ENCODE measurements around the gene MELK.

MELK gene

GRCh38 chr9:36676778-36677485 lies 104.2 kb downstream of the MELK start:
- no peak for FAIRE-seq

DNA sequence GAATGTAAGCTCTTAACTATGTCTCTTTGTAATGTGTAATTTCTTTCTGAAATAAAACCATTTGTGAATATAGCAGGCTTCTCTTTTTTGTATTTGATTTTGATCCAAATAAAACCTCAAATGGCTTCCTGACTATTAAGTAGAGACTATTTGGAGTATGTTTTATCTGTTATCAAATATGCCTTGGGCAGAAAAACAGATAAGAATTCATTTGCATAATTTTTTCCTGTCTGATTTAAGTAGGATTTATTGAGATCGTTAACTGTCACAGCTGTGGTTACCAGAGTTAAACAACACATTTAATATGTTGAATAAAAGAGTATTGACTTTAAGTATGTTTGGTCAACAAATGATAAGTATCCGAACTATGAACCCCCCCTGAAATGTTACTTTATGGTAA lies 104.9 kb downstream of the MELK start:
- FAIRE-seq, result no peak

DNA sequence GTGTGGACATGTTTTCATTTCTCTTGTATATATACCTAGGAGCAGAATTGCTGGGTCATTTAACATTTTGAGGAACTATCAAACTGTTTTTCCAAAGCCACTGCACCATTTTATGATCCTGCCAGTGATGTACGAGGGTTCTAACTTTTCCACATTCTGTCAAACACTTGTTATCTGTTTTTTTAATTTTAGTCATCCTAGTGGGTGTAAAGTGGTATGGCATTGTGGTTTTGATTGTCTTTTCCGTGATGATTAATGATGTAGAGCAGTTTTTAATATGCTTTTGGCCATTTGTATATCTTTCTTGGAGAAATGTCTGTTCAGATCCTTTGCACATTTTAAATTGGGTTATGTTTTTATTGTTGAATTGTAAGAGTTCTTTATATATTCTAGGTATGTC lies 107.0 kb downstream of the MELK start:
- FAIRE-seq, result no peak

DNA sequence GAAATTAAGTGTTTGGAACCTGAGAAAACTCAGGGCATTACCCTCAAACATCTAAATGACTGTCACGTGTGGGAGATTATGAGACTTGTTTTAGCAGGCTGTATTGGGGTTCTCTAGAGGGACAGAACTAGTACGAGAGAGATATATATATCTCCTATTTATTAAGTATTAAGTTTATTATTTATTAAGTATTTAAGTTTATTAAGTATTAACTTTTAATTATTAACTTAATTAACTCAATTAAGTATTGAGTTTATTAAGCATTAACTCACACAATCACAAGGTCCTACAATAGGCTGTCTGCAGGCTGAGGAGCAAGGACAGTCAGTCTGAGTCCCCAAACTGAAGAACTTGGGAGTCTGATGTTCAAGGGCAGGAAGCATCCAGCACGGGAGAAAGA lies 113.8 kb downstream of the MELK start:
- FAIRE-seq, result no peak

DNA sequence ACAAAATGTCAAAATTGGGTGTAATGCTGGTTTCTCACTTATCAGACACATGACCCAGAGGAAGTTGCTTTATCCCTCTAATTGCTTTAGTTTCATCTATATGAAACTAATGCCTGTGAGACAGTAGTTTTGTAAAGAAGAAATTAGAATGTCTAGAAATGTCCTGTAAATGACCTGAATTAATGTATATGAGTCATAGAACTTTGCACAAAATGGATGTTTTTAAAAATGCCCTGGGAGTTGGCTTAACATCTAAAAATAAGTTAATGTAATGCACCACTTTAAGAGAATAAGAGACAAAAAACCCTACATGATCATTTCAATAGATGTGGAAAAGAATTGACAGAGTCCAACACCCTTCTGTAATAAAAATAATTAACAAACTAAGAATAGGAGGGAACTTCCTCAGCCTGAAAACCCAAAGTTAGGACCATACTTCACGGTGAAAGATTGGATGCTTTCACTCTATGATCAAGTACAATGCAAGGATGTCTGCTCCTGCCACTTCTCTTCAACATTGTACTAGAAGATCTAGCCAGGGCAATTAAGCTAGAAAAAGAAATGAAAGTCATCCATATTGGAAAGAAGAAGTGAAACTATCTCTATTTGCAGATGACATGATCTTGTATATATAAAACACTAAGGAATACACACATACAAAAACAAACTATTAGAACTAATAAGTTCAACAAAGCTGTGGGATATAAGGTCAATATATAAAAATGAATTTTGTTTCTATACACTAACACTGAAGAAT lies 117.9 kb downstream of the MELK start:
- no peak for FAIRE-seq

- FAIRE-seq, result no peak
These were observed 119.0 kb downstream of the MELK start for GRCh38 chr9:36691671-36692070.

- FAIRE-seq, result no peak
These were observed 126.3 kb downstream of the MELK start for GRCh38 chr9:36698984-36699383.

DNA sequence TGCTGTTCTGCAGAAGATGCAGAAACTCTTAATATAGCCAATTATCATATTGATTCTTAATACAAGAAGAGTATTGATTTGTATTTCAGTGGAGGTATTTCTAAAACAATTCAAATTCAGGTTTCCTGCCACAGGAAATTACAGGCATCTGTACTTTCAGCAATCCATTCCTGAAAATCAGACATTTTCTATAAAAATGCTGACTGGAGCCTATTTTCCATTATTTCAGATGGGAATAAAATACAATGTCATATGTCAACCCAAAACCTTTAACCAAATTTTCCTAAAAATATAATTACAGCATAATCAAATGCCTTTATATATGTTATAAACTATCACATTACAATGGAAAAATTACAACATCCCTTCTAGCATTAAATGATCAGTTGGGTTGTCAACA lies 131.5 kb downstream of the MELK start:
- FAIRE-seq, result no peak

- no peak for FAIRE-seq
These were observed 141.1 kb downstream of the MELK start for GRCh38 chr9:36713515-36714490.

GRCh38 chr9:36716496-36716895 lies 143.8 kb downstream of the MELK start:
- no peak for FAIRE-seq

DNA sequence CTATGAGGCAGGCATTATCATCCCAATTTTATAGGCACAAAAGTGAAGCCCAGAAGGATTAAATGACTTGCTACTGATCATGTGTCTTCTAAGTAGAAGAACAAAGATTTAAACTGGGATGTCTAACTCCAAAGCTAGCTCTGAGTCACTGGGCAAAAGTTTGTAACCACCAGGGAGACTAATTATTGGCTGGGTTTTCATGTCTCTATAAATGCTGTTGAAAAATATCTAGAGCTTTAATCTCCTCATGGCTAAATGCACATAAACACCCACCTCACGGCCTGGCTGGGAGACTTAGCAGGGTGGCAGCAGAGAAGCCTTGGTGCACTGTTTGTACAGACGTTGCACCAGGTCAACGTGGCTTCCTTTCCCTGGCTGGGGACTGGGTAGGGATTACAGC lies 144.6 kb downstream of the MELK start:
- FAIRE-seq, result no peak

GRCh38 chr9:36718612-36719011 lies 145.9 kb downstream of the MELK start:
- FAIRE-seq, result no peak

- no peak for FAIRE-seq
These were observed 147.3 kb downstream of the MELK start for GRCh38 chr9:36720043-36720442.

- FAIRE-seq, result no peak
These were observed 149.3 kb downstream of the MELK start for GRCh38 chr9:36721846-36722588.

DNA sequence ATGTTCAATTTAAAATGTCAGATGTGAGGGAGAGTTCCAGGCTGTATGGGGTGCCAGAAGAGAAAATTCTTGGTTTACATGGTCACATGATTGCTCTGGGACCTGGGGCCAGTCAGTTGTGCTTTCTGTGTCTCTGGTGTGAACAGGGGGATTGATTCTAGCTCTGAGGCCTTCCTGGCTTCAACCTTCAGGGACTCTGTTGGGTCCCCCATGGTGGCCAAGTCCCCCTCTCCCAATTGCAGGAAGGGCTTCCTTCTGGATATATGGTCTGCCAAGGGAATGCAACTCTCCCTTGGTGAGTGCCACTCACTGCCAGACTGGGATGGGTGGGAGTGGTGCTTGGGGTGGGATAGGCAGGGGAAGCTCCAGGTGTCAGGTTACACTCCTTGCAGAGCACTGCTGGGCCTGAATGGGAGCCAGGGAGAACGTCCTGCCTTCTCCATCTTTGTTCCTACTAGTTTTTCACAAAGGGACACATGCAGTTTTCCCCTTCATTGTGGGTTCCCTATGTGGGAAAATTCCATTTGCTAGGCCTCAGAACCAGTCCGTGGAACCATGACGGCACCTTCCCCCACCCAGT lies 153.2 kb downstream of the MELK start:
- no peak for FAIRE-seq
